Stimulated activated CD4-positive, alpha-beta T cell treated with anti-CD3 and anti-CD28 coated beads, TNF-alpha, amount 100 ng/mL, for 4 hours (primary cell): ENCODE measurements around the gene GFRA1.

Experiments used
- DNase-seq, 3 experiments: peaks; one replicate each; pipeline ENCODE4 v3.0.0-alpha.2; 2020; ENCODE audit warnings: low read depth in 3 of 3

Gene GFRA1

GRCh38 chr10:116270771-116271592 lies 2.0 kb downstream of the GFRA1 start:
- DNase-seq, result no peak

- no peak for DNase-seq
Measured at GRCh38 chr10:116270126-116270770, 2.8 kb downstream of the GFRA1 start.

- DNase-seq, result no peak
Measured at GRCh38 chr10:116269619-116270018, 3.4 kb downstream of the GFRA1 start.

GRCh38 chr10:116268976-116269375 lies 4.0 kb downstream of the GFRA1 start:
- no peak for DNase-seq

- DNase-seq, result no peak
Measured at GRCh38 chr10:116265686-116266085, 7.3 kb downstream of the GFRA1 start.

- DNase-seq, result no peak
Measured at GRCh38 chr10:116263870-116264655, 8.9 kb downstream of the GFRA1 start.

- DNase-seq, result no peak
Measured at GRCh38 chr10:116262678-116263077, 10.3 kb downstream of the GFRA1 start.

GRCh38 chr10:116260599-116260998 lies 12.4 kb downstream of the GFRA1 start:
- DNase-seq, result no peak

GRCh38 chr10:116259638-116260037 lies 13.4 kb downstream of the GFRA1 start:
- no peak for DNase-seq

- no peak for DNase-seq
Measured at GRCh38 chr10:116257785-116258184, 15.2 kb downstream of the GFRA1 start.

GRCh38 chr10:116256752-116257259 lies 16.2 kb downstream of the GFRA1 start:
- no peak for DNase-seq

GRCh38 chr10:116255886-116256751 lies 16.9 kb downstream of the GFRA1 start:
- DNase-seq, result no peak

GRCh38 chr10:116254422-116255155 lies 18.4 kb downstream of the GFRA1 start:
- DNase-seq, result no peak

- DNase-seq, result no peak
Measured at GRCh38 chr10:116253716-116254115, 19.3 kb downstream of the GFRA1 start.

GRCh38 chr10:116251602-116252395 lies 21.2 kb downstream of the GFRA1 start:
- DNase-seq, result no peak

GRCh38 chr10:116247691-116248090 lies 25.3 kb downstream of the GFRA1 start:
- no peak for DNase-seq

- DNase-seq, result no peak
Measured at GRCh38 chr10:116246263-116246662, 26.7 kb downstream of the GFRA1 start.

GRCh38 chr10:116245156-116245555 lies 27.9 kb downstream of the GFRA1 start:
- DNase-seq, result no peak

GRCh38 chr10:116241642-116242410 lies 31.2 kb downstream of the GFRA1 start:
- DNase-seq, result no peak
